Upper lobe of left lung (tissue), 4 donors: ENCODE results near the gene GRB10.

Experiments
- POLR2A ChIP-seq, 4 donors: fragments of 450-650 bp; IDR thresholded peaks; one replicate each; pipeline ENCODE4 v1.5.1; 2016 to 2017; ENCODE audit warnings: antibody characterized with exemption in 4 of 4, mild to moderate bottlenecking in 2 of 4
- POLR2AphosphoS5 ChIP-seq, 2 donors: sonication (generic); formaldehyde crosslinking; IDR thresholded peaks; one replicate each; pipeline ENCODE4 v1.5.1; 2017; ENCODE audit warnings: antibody characterized with exemption in 2 of 2
- TF ChIP-seq, protein P1 (sequence below), 6 experiments: fragments of 450-650 bp in 4 of 6; fragments of 200-600 bp in 2 of 6; sonication (generic) in 2 of 6; IDR thresholded peaks; one replicate each; pipeline ENCODE4 v1.5.1; 2016 to 2019; ENCODE audit warnings: antibody characterized with exemption in 6 of 6

DNA sequence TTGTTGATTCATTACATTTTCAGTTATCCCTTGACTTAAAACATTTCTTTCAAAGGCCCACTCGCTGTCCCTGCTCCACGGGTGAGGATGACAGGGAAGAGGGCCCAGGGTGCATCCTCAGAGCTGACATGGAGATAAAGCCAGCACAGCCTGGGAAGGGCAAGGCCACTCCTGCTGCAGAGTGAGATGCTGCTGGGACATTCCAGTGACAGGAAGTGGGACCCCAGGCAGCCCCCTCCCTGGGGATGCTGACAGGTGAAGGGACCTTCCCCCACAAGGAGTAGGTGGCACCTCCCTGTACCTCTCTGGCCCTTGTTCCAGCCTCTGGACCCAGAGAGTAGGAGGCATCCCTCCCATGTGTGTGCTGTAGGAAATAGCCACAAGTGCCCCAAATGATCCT lies 119.7 kb downstream of the GRB10 start:
- TF ChIP-seq, protein P1, sequence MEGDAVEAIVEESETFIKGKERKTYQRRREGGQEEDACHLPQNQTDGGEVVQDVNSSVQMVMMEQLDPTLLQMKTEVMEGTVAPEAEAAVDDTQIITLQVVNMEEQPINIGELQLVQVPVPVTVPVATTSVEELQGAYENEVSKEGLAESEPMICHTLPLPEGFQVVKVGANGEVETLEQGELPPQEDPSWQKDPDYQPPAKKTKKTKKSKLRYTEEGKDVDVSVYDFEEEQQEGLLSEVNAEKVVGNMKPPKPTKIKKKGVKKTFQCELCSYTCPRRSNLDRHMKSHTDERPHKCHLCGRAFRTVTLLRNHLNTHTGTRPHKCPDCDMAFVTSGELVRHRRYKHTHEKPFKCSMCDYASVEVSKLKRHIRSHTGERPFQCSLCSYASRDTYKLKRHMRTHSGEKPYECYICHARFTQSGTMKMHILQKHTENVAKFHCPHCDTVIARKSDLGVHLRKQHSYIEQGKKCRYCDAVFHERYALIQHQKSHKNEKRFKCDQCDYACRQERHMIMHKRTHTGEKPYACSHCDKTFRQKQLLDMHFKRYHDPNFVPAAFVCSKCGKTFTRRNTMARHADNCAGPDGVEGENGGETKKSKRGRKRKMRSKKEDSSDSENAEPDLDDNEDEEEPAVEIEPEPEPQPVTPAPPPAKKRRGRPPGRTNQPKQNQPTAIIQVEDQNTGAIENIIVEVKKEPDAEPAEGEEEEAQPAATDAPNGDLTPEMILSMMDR (IDR thresholded peaks at IDR 0.05), result no peak
- TF ChIP-seq POLR2A (IDR thresholded peaks at IDR 0.05), result no peak
- no peak for TF ChIP-seq POLR2AphosphoS5 (IDR thresholded peaks at IDR 0.05)
